ENCODE measurements around the gene TP63. TPM values are rescaled to one million over a fixed set of nuclear protein-coding genes. Genes with fewer than 3 reads are reported as not detected.

The TP63 gene
- total RNA-seq, 1 experiment from 2014 or later, result 1.1 TPM

GRCh38 chr3:189695400-189695799 lies 64.2 kb downstream of the TP63 start:
- Histone ChIP-seq H3K27me3 (no peaks in the 10 kb centered on the region), H3K9me3 (no peaks in the 10 kb centered on the region), H3K4me3 (no peak overlapping the region), H3K36me3 (no peaks in the 10 kb centered on the region)
- DNase-seq, result no peak

DNA sequence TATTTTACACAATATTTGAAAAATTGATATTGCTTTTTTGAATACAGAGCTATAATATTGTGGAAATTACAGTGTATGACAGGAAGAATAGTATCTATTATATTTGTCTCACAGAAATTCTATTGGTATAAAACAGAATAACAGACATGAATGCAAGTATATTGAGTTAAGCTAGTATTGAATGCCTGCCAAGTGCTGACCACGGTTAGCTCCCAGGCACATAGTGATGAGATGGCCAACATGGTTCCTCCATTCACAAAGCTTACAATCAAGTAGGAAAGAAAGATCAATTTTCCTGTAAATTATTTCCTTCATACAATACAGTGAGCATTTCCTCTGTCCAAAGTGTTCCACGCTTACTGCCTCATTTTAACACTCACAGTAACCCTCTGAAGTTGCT lies 67.6 kb downstream of the TP63 start:
- Histone ChIP-seq H3K36me3 (no peaks in the 10 kb centered on the region), H3K9me3 (no peaks in the 10 kb centered on the region), H3K27me3 (no peaks in the 10 kb centered on the region), H3K4me3 (no peak overlapping the region)
- no peak for DNase-seq

DNA sequence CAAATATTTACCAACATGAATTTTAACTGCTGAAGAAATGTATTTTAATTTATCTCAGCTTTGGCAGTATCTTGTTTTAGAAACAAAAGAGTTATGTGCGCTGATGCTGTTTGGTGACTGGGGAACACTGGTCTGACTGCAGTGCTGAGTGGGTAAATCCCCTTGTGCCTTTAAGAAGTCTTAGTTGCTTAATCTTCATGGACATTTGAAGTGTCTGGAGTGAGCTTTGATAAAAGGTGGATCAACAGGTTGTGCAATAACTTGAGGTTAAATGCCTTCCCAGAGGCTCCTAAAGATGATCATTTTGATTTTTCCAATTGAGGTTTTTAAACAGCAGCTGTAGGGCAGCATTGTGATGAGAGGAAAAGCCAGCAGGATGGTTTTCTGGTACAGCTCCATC lies 68.7 kb downstream of the TP63 start:
- Histone ChIP-seq H3K9me3 (no peaks in the 10 kb centered on the region), H3K27me3 (no peaks in the 10 kb centered on the region), H3K36me3 (no peaks in the 10 kb centered on the region), H3K4me3 (no peak overlapping the region)
- no peak for DNase-seq

GRCh38 chr3:189702066-189702646 lies 71.0 kb downstream of the TP63 start:
- no peaks in the 10 kb centered on the region for H3K9me3 ChIP-seq
- no peaks in the 10 kb centered on the region for H3K27me3 ChIP-seq
- H3K4me3 ChIP-seq, result no peak overlapping the region
- DNase-seq, result peak; percentile 4
- H3K36me3 ChIP-seq, result no peaks in the 10 kb centered on the region

DNA sequence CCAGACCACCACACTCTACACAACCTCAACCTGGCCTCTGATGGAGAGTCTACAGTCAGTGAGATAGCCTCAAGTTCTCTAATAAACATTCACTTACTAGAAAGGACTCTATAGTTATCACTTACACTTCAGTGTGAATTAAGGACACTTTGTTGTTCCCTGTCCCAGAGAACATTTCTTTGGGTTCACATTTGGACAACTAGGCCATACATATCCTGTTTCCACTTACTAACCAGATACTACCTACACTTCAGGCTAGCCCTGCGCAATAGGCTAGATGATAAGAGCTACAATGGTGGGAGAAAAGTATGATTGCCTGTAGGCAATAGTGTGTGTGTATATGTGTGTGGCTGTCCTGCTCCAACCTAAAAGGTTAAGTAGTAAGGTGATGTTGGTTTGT lies 72.7 kb downstream of the TP63 start:
- Histone ChIP-seq H3K4me3 (no peak overlapping the region), H3K36me3 (no peaks in the 10 kb centered on the region), H3K27me3 (no peaks in the 10 kb centered on the region), H3K9me3 (no peaks in the 10 kb centered on the region)
- DNase-seq, result no peak

GRCh38 chr3:189708375-189708774 lies 77.2 kb downstream of the TP63 start:
- no peaks in the 10 kb centered on the region for H3K9me3 ChIP-seq
- H3K4me3 ChIP-seq, result no peak overlapping the region
- no peaks in the 10 kb centered on the region for H3K36me3 ChIP-seq
- H3K27me3 ChIP-seq, result no peaks in the 10 kb centered on the region
- DNase-seq, result no peak

- Histone ChIP-seq H3K4me3 (no peak overlapping the region), H3K27me3 (no peaks in the 10 kb centered on the region), H3K9me3 (no peaks in the 10 kb centered on the region), H3K36me3 (no peaks in the 10 kb centered on the region)
- peak; percentile 93 for DNase-seq
These were observed 79.6 kb downstream of the TP63 start for GRCh38 chr3:189710620-189711402.

DNA sequence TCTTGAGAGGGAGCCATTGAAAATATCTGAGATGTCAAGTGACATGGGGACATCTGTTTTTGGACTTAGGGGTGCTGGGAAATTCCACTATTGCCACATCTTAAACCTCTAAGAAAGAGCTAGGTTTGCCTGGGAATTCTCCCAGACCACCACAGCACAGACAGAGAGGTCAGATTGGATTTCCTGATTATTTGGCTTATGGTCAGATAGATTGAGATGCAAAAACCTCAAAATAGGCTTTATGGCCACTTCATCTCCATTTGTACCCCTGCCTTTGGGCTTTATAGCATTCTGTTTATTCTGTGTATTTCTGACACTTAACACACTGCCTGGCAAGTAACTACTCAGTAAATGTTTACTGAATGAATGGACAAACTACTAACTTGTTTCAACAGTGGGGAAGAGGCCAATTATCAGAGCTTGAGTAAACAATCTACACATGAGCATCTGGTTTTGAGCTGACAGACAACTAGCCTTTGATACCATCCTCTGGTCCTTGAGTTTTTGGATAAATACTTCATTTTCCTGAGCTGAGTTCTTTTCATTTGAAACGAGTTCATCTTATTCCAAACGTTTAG lies 81.8 kb downstream of the TP63 start:
- no peak for DNase-seq

GRCh38 chr3:189714991-189715961 lies 84.1 kb downstream of the TP63 start:
- Histone ChIP-seq H3K4me3 (no peak overlapping the region), H3K27me3 (no peaks in the 10 kb centered on the region), H3K9me3 (no peaks in the 10 kb centered on the region), H3K36me3 (no peaks in the 10 kb centered on the region)
- DNase-seq, result peak; percentile 51

More for the DNA sequence above, 81.8 kb downstream of the TP63 start:
- no peak overlapping the region for H3K4me3 ChIP-seq
- no peaks in the 10 kb centered on the region for H3K9me3 ChIP-seq
- no peaks in the 10 kb centered on the region for H3K27me3 ChIP-seq
- no peaks in the 10 kb centered on the region for H3K36me3 ChIP-seq

DNA sequence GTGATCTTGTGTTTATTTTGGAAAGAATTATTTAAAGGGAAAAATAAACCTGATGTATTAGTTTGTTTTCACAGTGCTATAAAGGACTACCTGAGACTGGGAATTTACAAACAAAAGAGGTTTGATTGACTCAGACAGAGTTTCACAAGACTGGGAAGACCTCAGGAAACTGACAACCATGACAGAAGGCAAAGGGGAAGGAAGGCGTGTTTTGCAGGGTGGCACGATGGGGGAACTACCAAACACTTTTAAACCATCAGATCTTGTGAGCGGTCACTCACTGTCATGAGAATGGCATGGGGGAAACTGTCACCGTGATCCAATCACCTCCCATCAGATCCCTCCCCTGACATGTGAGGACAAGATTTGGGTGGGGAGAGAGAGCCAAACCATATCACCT lies 87.0 kb downstream of the TP63 start:
- Histone ChIP-seq H3K9me3 (no peaks in the 10 kb centered on the region), H3K27me3 (no peaks in the 10 kb centered on the region), H3K4me3 (no peak overlapping the region), H3K36me3 (no peaks in the 10 kb centered on the region)
- no peak for DNase-seq

GRCh38 chr3:189720736-189721417 lies 89.7 kb downstream of the TP63 start:
- H3K27me3 ChIP-seq, result no peaks in the 10 kb centered on the region
- DNase-seq, result no peak
- no peaks in the 10 kb centered on the region for H3K36me3 ChIP-seq
- H3K9me3 ChIP-seq, result no peaks in the 10 kb centered on the region
- no peak overlapping the region for H3K4me3 ChIP-seq

GRCh38 chr3:189721873-189722665 lies 90.9 kb downstream of the TP63 start:
- Histone ChIP-seq H3K27me3 (no peaks in the 10 kb centered on the region), H3K4me3 (no peak overlapping the region), H3K9me3 (no peaks in the 10 kb centered on the region), H3K36me3 (no peaks in the 10 kb centered on the region)
- DNase-seq, result no peak

GRCh38 chr3:189724356-189724755 lies 93.2 kb downstream of the TP63 start:
- DNase-seq, result no peak
- H3K27me3 ChIP-seq, result no peaks in the 10 kb centered on the region
- peaks cover 2% of the 10 kb centered on the region; the same call in 1 of the 2 replicates for H3K9me3 ChIP-seq
- H3K4me3 ChIP-seq, result no peak overlapping the region
- no peaks in the 10 kb centered on the region for H3K36me3 ChIP-seq

DNA sequence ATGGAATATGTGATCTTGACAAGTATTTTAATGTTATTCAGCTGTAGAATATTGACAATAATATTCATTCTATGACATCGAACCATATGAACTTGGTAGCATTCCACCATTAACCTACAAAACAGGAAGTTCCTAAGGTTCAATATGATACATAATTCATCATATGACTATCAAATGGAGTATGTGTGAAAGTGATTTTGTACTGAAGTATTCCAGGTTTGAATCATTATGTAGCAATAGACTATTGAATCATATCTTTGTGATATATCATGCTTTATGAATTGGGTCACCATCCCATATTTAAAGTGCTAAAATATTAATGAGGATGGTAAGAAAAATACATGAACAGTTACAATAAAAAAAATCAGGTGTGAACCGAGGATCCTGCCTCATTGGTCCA lies 95.1 kb downstream of the TP63 start:
- H3K27me3 ChIP-seq, result no peaks in the 10 kb centered on the region
- no peaks in the 10 kb centered on the region for H3K36me3 ChIP-seq
- no peak for DNase-seq
- peaks cover 4% of the 10 kb centered on the region; the same call in 1 of the 2 replicates for H3K9me3 ChIP-seq
- H3K4me3 ChIP-seq, result no peak overlapping the region

GRCh38 chr3:189727158-189727557 lies 96.0 kb downstream of the TP63 start:
- Histone ChIP-seq H3K27me3 (no peaks in the 10 kb centered on the region), H3K4me3 (no peak overlapping the region), H3K9me3 (peaks cover 4% of the 10 kb centered on the region; the same call in 1 of the 2 replicates), H3K36me3 (no peaks in the 10 kb centered on the region)
- DNase-seq, result no peak

- DNase-seq, result peak; percentile 30
- H3K27me3 ChIP-seq, result no peaks in the 10 kb centered on the region
- no peak overlapping the region for H3K4me3 ChIP-seq
- peaks cover 4% of the 10 kb centered on the region; the same call in 1 of the 2 replicates for H3K9me3 ChIP-seq
- H3K36me3 ChIP-seq, result no peaks in the 10 kb centered on the region
These were observed 96.7 kb downstream of the TP63 start for GRCh38 chr3:189727898-189728297.

All from MG63 (cell line).